ENCODE results near the gene PPM1M.

The PPM1M gene

DNA sequence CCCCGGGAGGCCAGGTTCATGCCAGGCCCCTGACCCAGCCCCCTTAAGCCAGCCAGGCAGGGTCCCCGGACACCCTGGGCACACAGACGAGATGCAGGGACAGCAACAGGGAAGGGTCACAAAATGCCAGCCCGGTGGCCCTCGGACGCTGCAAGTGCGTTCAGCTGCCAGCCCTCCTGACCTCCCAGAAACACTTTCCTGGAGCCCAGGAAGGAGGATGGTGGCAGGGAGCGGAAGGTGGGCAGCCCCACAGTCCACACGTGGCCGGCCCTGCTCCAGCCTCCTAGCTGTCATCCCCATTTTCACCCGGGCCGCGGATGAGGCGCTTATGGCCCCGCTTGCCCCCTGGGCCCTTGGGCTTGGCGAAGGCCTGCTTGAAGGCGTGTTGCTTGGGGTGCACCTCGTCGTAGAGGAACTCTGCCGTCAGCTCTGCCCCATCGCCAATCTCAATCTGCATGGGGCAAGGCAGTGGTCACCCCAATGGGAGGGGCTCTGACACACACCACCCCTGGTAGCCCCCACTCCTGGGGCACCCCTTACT lies 16.7 kb upstream of the PPM1M start:
- H3F3A ChIP-seq (ENCODE audit: insufficient read depth, low read length) = no peaks in the 10 kb centered on the region
- no peaks in the 10 kb centered on the region for H3K9me3 ChIP-seq (ENCODE audit: low read length)
- H3K27ac ChIP-seq (ENCODE audit: low read depth, low read length, poor library complexity, severe bottlenecking) = no peak overlapping the region
- H3K4me2 ChIP-seq (ENCODE audit: low read length) = no peak overlapping the region
- no peak overlapping the region for H2AFZ ChIP-seq (ENCODE audit: low read length)
- H3K4me1 ChIP-seq (ENCODE audit: insufficient read depth, low read length, severe bottlenecking) = peaks cover 45% of the 10 kb centered on the region
- H3K36me3 ChIP-seq (ENCODE audit: insufficient read depth, low read length) = peaks cover 28% of the 10 kb centered on the region; the same call in 1 of the 2 replicates
- H3K9me2 ChIP-seq (ENCODE audit: low read depth, low read length) = no peaks in the 10 kb centered on the region
- peaks cover 5% of the 10 kb centered on the region; the same call in 1 of the 2 replicates for H3K79me2 ChIP-seq (ENCODE audit: insufficient read depth, low read length)
- no peak overlapping the region for H3K9ac ChIP-seq (ENCODE audit: low read length)
- TF ChIP-seq, protein P1, sequence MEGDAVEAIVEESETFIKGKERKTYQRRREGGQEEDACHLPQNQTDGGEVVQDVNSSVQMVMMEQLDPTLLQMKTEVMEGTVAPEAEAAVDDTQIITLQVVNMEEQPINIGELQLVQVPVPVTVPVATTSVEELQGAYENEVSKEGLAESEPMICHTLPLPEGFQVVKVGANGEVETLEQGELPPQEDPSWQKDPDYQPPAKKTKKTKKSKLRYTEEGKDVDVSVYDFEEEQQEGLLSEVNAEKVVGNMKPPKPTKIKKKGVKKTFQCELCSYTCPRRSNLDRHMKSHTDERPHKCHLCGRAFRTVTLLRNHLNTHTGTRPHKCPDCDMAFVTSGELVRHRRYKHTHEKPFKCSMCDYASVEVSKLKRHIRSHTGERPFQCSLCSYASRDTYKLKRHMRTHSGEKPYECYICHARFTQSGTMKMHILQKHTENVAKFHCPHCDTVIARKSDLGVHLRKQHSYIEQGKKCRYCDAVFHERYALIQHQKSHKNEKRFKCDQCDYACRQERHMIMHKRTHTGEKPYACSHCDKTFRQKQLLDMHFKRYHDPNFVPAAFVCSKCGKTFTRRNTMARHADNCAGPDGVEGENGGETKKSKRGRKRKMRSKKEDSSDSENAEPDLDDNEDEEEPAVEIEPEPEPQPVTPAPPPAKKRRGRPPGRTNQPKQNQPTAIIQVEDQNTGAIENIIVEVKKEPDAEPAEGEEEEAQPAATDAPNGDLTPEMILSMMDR (IDR thresholded peaks at IDR 0.05; ENCODE audit: low read length) = no peak
- no peak for TF ChIP-seq EZH2 (IDR thresholded peaks at IDR 0.05; ENCODE audit: borderline replicate concordance, low read length)
- H4K20me1 ChIP-seq (ENCODE audit: insufficient read depth, low read length) = no peaks in the 10 kb centered on the region
- no peak overlapping the region for H3K4me3 ChIP-seq (ENCODE audit: low read depth, low read length, poor library complexity, severe bottlenecking)
- no peaks in the 10 kb centered on the region for H3K27me3 ChIP-seq (ENCODE audit: insufficient read depth, low read length)

DNA sequence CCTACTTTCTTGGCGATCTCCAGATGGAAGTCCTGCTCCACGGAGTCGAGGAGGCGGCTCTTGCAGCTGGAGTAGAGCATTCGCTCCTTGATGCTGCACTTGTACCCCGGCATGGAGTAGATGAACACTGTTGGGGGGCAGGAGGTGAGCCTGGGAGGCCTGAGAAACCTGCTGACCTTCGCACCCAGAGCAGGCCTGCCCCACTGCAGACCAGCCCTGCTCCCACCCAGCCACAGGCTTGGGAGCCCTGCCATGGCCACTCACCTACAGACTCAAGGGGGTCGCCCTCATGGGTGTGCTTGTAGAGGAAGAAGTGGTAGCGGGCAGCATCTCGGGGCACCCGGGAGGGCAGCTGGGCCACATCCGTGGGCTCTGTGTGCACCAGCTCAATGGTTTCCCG lies 15.9 kb upstream of the PPM1M start:
- H3K4me1 ChIP-seq (ENCODE audit: insufficient read depth, low read length, severe bottlenecking) = peaks cover 37% of the 10 kb centered on the region
- H3K36me3 ChIP-seq (ENCODE audit: insufficient read depth, low read length) = peaks cover 34% of the 10 kb centered on the region; the same call in 1 of the 2 replicates
- H3K79me2 ChIP-seq (ENCODE audit: insufficient read depth, low read length) = no peaks in the 10 kb centered on the region
- TF ChIP-seq, protein P1 (IDR thresholded peaks at IDR 0.05; ENCODE audit: low read length) = no peak
- no peak for TF ChIP-seq EZH2 (IDR thresholded peaks at IDR 0.05; ENCODE audit: borderline replicate concordance, low read length)
- H2AFZ ChIP-seq (ENCODE audit: low read length) = no peak overlapping the region
- no peak overlapping the region for H3K9ac ChIP-seq (ENCODE audit: low read length)
- no peak overlapping the region for H3K4me3 ChIP-seq (ENCODE audit: low read depth, low read length, poor library complexity, severe bottlenecking)
- no peaks in the 10 kb centered on the region for H3K9me3 ChIP-seq (ENCODE audit: low read length)
- no peaks in the 10 kb centered on the region for H3K27me3 ChIP-seq (ENCODE audit: insufficient read depth, low read length)
- no peak overlapping the region for H3K27ac ChIP-seq (ENCODE audit: low read depth, low read length, poor library complexity, severe bottlenecking)
- no peaks in the 10 kb centered on the region for H3F3A ChIP-seq (ENCODE audit: insufficient read depth, low read length)
- no peaks in the 10 kb centered on the region for H3K9me2 ChIP-seq (ENCODE audit: low read depth, low read length)
- H4K20me1 ChIP-seq (ENCODE audit: insufficient read depth, low read length) = no peaks in the 10 kb centered on the region
- no peak overlapping the region for H3K4me2 ChIP-seq (ENCODE audit: low read length)

- Histone ChIP-seq H3K79me2 (ENCODE audit: insufficient read depth, low read length) (no peaks in the 10 kb centered on the region), H3K27ac (ENCODE audit: low read depth, low read length, poor library complexity, severe bottlenecking) (no peak overlapping the region), H3K4me1 (ENCODE audit: insufficient read depth, low read length, severe bottlenecking) (peaks cover 29% of the 10 kb centered on the region), H4K20me1 (ENCODE audit: insufficient read depth, low read length) (no peaks in the 10 kb centered on the region), H2AFZ (ENCODE audit: low read length) (no peak overlapping the region), H3K9ac (ENCODE audit: low read length) (no peak overlapping the region), H3K27me3 (ENCODE audit: insufficient read depth, low read length) (no peaks in the 10 kb centered on the region), H3K36me3 (ENCODE audit: insufficient read depth, low read length) (peaks cover 34% of the 10 kb centered on the region; the same call in 1 of the 2 replicates), H3K4me3 (ENCODE audit: low read depth, low read length, poor library complexity, severe bottlenecking) (no peak overlapping the region), H3K9me3 (ENCODE audit: low read length) (no peaks in the 10 kb centered on the region), H3K4me2 (ENCODE audit: low read length) (no peak overlapping the region), H3F3A (ENCODE audit: insufficient read depth, low read length) (no peaks in the 10 kb centered on the region), H3K9me2 (ENCODE audit: low read depth, low read length) (no peaks in the 10 kb centered on the region)
- no peak for TF ChIP-seq EZH2 (IDR thresholded peaks at IDR 0.05; ENCODE audit: borderline replicate concordance, low read length)
- TF ChIP-seq, protein P1 (IDR thresholded peaks at IDR 0.05; ENCODE audit: low read length) = no peak
Observed at GRCh38 chr3:52230461-52230860, 15.1 kb upstream of the PPM1M start.

Measured in OCI-LY1 (cell line).